ENCODE results near the gene GATM.

Gene GATM

GRCh38 chr15:45401665-45402161, 23.4 kb upstream of the GATM start:
- Mint-ChIP-seq H3K9me3 (no peaks in the 10 kb centered on the region), H3K27ac (no peak overlapping the region), H3K27me3 (ENCODE audit: low read depth, poor library complexity) (peaks cover 31% of the 10 kb centered on the region), H3K36me3 (ENCODE audit: low read depth) (peaks cover 14% of the 10 kb centered on the region), H3K4me3 (peak overlapping the region; percentile 95), H3K4me1 (peaks cover 28% of the 10 kb centered on the region)
- DNase-seq, result no peak
- no peak for TF ChIP-seq CTCF (IDR thresholded peaks at IDR 0.05)

- DNase-seq, result no peak
- Mint-ChIP-seq H3K4me3 (no peak overlapping the region), H3K27ac (no peak overlapping the region), H3K9me3 (no peaks in the 10 kb centered on the region), H3K4me1 (peaks cover 17% of the 10 kb centered on the region), H3K27me3 (ENCODE audit: low read depth, poor library complexity) (peaks cover 52% of the 10 kb centered on the region), H3K36me3 (ENCODE audit: low read depth) (no peaks in the 10 kb centered on the region)
- TF ChIP-seq CTCF (IDR thresholded peaks at IDR 0.05), result peak; percentile 55
Measured at GRCh38 chr15:45399381-45400212, 21.3 kb upstream of the GATM start.

GRCh38 chr15:45397116-45397665, 18.8 kb upstream of the GATM start:
- Mint-ChIP-seq H3K4me3 (no peak overlapping the region), H3K27ac (no peak overlapping the region), H3K27me3 (ENCODE audit: low read depth, poor library complexity) (peaks cover 76% of the 10 kb centered on the region), H3K9me3 (no peaks in the 10 kb centered on the region), H3K4me1 (peaks cover 10% of the 10 kb centered on the region), H3K36me3 (ENCODE audit: low read depth) (no peaks in the 10 kb centered on the region)
- no peak for TF ChIP-seq CTCF (IDR thresholded peaks at IDR 0.05)
- no peak for DNase-seq

- Mint-ChIP-seq H3K36me3 (ENCODE audit: low read depth) (no peaks in the 10 kb centered on the region), H3K4me1 (peaks cover under 1% of the 10 kb centered on the region), H3K27me3 (ENCODE audit: low read depth, poor library complexity) (peaks cover 80% of the 10 kb centered on the region), H3K9me3 (no peaks in the 10 kb centered on the region), H3K27ac (no peak overlapping the region), H3K4me3 (no peak overlapping the region)
- DNase-seq, result no peak
- TF ChIP-seq CTCF (IDR thresholded peaks at IDR 0.05), result no peak
Measured at GRCh38 chr15:45395943-45396342, 17.6 kb upstream of the GATM start.

- Mint-ChIP-seq H3K36me3 (ENCODE audit: low read depth) (no peaks in the 10 kb centered on the region), H3K4me3 (no peak overlapping the region), H3K9me3 (no peaks in the 10 kb centered on the region), H3K4me1 (no peaks in the 10 kb centered on the region), H3K27me3 (ENCODE audit: low read depth, poor library complexity) (peaks cover 86% of the 10 kb centered on the region), H3K27ac (no peak overlapping the region)
- DNase-seq, result no peak
- no peak for TF ChIP-seq CTCF (IDR thresholded peaks at IDR 0.05)
Measured at GRCh38 chr15:45394681-45395080, 16.3 kb upstream of the GATM start.

Data from nephron progenitor cell (in vitro differentiated cells).